T-cell (primary cell): ENCODE data around the gene CCNY. TPM values are rescaled to one million over a fixed set of nuclear protein-coding genes. Genes with fewer than 3 reads are reported as not detected.

Experiments used
- ATAC-seq, 4 experiments: fragments of 200-7000 bp in 3 of 4; fragments of 150-1000 bp in 1 of 4; cut with Tn5 transposase; replicated peaks in 1 of 4; 1 replicate in 3 of 4; 2 replicates in 1 of 4; pipeline ENCODE4 v1.10.0; 2021; ENCODE audit warnings: moderate library complexity in 3 of 4, mild to moderate bottlenecking in 2 of 4, moderate number of reproducible peaks in 1 of 4
- CTCF ChIA-PET, 2 donors: fragments of 300-600 bp; sonication (Branson Sonifier 250); formaldehyde crosslinking; loops; one replicate each; lab custom pipeline; 2022; ENCODE audit warnings: antibody characterized with exemption in 2 of 2; lab: Charles Lee
- POLR2A ChIA-PET, 2 donors: fragments of 300-600 bp; sonication (Branson Sonifier 250); formaldehyde crosslinking; loops; one replicate each; lab custom pipeline; 2022; ENCODE audit warnings: antibody characterized with exemption in 2 of 2; lab: Charles Lee
- DNase-seq, 35 experiments: peaks; one replicate each; pipeline versions ENCODE4 v3.0.0 to v3.0.0-alpha.2; 2013 to 2023
- H3K27ac ChIP-seq: one replicate; pipeline ENCODE4 v1.5.1; 2013; ENCODE audit warnings: low read length
- H3K27me3 ChIP-seq, 2 experiments: replicated peaks in 1 of 2; 1 replicate in 1 of 2; 2 replicates in 1 of 2; pipeline versions ENCODE4 v1.6.1 to v1.7.0; 2013; ENCODE audit warnings: low read length in 1 of 2, mixed read lengths in 1 of 2; ENCODE audit not compliant: control insufficient read depth in 2 of 2, insufficient read depth in 2 of 2; ENCODE audit errors: extremely low read depth in 1 of 2
- H3K36me3 ChIP-seq, 2 donors: 1 replicate in 1 of 2; 2 replicates in 1 of 2; pipeline versions ENCODE4 v1.6.1 to v1.7.0; 2013; ENCODE audit warnings: low read length in 1 of 2; ENCODE audit not compliant: control insufficient read depth in 2 of 2, insufficient read depth in 1 of 2; ENCODE audit errors: extremely low read depth in 1 of 2
- H3K4me1 ChIP-seq, 2 experiments: 1 replicate in 1 of 2; 2 replicates in 1 of 2; pipeline versions ENCODE4 v1.6.1 to v1.7.0; 2013; ENCODE audit warnings: low read length in 2 of 2, mixed read lengths in 1 of 2; ENCODE audit not compliant: insufficient read depth in 2 of 2, control insufficient read depth in 1 of 2; ENCODE audit errors: extremely low read depth in 1 of 2
- H3K4me3 ChIP-seq, 2 donors: 1 replicate in 1 of 2; 2 replicates in 1 of 2; pipeline versions ENCODE4 v1.5.1 to v1.7.0; 2013; ENCODE audit warnings: mild to moderate bottlenecking in 2 of 2, low read length in 1 of 2, moderate library complexity in 1 of 2; ENCODE audit not compliant: control insufficient read depth in 1 of 2; ENCODE audit errors: extremely low read depth in 1 of 2
- H3K9me3 ChIP-seq: 2 replicates; pipeline ENCODE4 v1.7.0; 2013
- H3K27ac Mint-ChIP-seq, 2 donors: one replicate each; pipeline ENCODE4 v1.8.0; 2020 to 2021; ENCODE audit warnings: mild to moderate bottlenecking in 2 of 2, mixed read lengths in 2 of 2
- H3K27me3 Mint-ChIP-seq, 2 donors: one replicate each; pipeline ENCODE4 v1.8.0; 2021 to 2022; ENCODE audit warnings: mixed read lengths in 2 of 2
- H3K36me3 Mint-ChIP-seq: one replicate; pipeline ENCODE4 v1.8.0; 2021; ENCODE audit warnings: mixed read lengths
- H3K4me1 Mint-ChIP-seq, 3 donors: one replicate each; pipeline ENCODE4 v1.8.0; 2020 to 2022; ENCODE audit warnings: mixed read lengths in 3 of 3, mild to moderate bottlenecking in 1 of 3
- H3K4me3 Mint-ChIP-seq, 3 donors: one replicate each; pipeline ENCODE4 v1.8.0; 2020 to 2022; ENCODE audit warnings: mild to moderate bottlenecking in 3 of 3, mixed read lengths in 3 of 3, moderate library complexity in 3 of 3
- H3K9me3 Mint-ChIP-seq, 3 donors: one replicate each; pipeline ENCODE4 v1.8.0; 2020 to 2022; ENCODE audit warnings: mixed read lengths in 3 of 3
- WGBS: methylation state at CpG from one replicate; pipeline ENCODE4 v1.1.5; 2013; ENCODE audit warnings: missing lambda C conversion rate; ENCODE audit not compliant: insufficient coverage; 5-methylcytosine and 5-hydroxymethylcytosine counted together
- total RNA-seq, 35 experiments: library from RNA in 6 of 35; stranded (reverse) in 6 of 35; fragments of 120-200 nt in 1 of 35; gene quantifications; one replicate each; pipeline versions ENCODE4 v1.2.1 to v1.2.4 and lab custom pipeline; 2013 to 2026

CCNY gene
- total RNA-seq, 5 donors from 2014 or later (not counting 1 experiment from before 2014, with no cell fraction given), result 62.5 to 75.2 (median 62.8) TPM

DNA sequence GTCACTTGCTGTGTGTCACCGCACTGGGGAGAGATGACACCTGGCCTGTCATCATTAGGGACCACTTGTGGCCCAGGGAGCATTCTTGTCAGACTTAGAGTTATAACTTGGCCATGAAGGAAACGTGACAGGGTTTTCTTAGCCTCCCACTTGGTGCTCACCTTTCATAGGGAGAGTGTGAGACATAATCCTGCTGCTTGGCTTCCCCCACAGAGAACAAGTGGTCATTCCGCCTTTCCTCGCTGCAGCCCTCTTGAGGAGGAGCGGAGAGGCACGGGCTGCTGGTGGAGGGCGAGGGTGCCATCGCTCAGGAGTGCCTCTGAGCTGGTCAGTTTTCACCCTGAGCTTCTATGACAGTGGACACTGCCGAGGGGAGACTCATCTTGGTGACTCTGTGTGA lies 143.8 kb downstream of the CCNY start:
- no peak for ATAC-seq
- ChIA-PET POLR2A (no interaction called here), CTCF (no interaction called here)
- Histone ChIP-seq H3K27me3 (no peaks in the 10 kb centered on the region), H3K4me1 (peaks cover 0 to 2% of the 10 kb centered on the region in 2 experiments), H3K36me3 (no peaks in the 10 kb centered on the region), H3K27ac (no peak overlapping the region), H3K9me3 (no peaks in the 10 kb centered on the region), H3K4me3 (no peak overlapping the region)
- Mint-ChIP-seq H3K27me3 (no peaks in the 10 kb centered on the region), H3K4me1 (peaks cover 27 to 37% (median 33%) of the 10 kb centered on the region in 3 donors), H3K36me3 (peaks cover 18% of the 10 kb centered on the region), H3K9me3 (no peaks in the 10 kb centered on the region), H3K27ac (peak overlapping the region; percentile 3 to 7), H3K4me3 (no peak overlapping the region)
- 95% methylated on average over 8 of the region's 9 CpGs for WGBS
- DNase-seq, result no peak

DNA sequence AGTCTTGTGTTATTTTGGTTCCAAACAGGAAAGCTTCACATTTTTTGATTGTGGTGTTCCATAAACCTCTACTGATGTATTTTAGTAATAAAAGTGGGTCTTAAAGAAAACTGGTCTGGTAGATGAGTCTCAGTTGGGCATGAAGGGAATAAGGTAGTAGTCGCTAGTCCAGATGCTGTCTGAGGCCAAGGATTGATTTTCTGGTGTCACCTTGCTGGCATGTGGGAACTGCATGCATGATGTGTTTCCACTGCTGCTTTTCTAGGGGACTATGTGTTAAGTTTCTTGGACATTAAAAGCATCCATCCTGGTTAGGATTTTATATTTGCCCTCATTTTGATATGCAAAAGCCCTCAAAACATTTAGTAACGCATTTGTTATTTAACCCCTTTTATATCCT lies 145.1 kb downstream of the CCNY start:
- 100% methylated on average over 2 of the region's 2 CpGs for WGBS
- peaks cover 29 to 43% (median 36%) of the 10 kb centered on the region in 3 donors for H3K4me1 Mint-ChIP-seq
- POLR2A ChIA-PET, result no interaction called here
- H3K27ac ChIP-seq, result no peak overlapping the region
- peaks cover 0 to 4% of the 10 kb centered on the region in 2 donors for H3K36me3 ChIP-seq
- H3K4me1 ChIP-seq, result peaks cover 0 to 2% of the 10 kb centered on the region in 2 experiments
- DNase-seq (no peak), ATAC-seq (no peak)
- no peaks in the 10 kb centered on the region for H3K9me3 ChIP-seq
- no peaks in the 10 kb centered on the region for H3K9me3 Mint-ChIP-seq
- no peaks in the 10 kb centered on the region for H3K27me3 ChIP-seq
- H3K4me3 ChIP-seq, result no peak overlapping the region
- CTCF ChIA-PET, result no interaction called here
- peaks cover 26% of the 10 kb centered on the region for H3K36me3 Mint-ChIP-seq
- H3K27ac Mint-ChIP-seq, result peak overlapping the region in 1 of 2 donors; percentile 1
- H3K4me3 Mint-ChIP-seq, result no peak overlapping the region
- no peaks in the 10 kb centered on the region for H3K27me3 Mint-ChIP-seq

DNA sequence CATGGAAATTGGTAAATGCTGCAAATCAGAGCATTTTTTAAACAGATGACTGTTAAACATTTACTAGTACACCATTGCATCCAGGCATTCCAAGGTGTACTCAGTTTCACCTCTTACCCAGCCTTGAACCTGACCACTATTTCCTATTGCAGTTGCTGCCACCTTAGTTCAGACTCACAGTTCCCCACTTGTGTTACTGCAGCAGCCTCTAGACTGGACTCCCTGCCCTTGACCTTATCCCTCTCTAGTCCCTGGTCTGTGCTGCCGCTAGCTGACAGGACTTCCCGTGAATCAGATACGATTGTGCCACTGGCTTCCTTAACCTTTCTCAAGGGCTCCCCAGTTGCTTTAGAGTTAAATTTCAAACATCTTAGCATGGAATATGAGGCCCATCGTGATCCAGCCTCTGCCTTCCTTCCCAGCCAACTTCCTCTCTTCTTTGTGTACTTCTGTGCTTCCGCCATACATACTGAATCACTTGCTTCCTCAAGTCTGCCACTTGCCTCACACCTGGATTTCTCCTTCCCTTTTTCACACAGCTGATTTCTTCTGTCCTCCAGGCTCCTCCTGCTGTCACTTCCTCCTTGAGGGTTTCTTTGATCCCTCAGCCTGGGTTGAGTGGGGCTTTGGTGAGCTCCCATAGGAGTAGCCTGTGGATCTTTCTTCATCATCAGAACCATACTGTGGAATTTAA lies 150.1 kb downstream of the CCNY start:
- Histone ChIP-seq H3K27me3 (no peaks in the 10 kb centered on the region), H3K4me1 (peaks cover 2 to 3% of the 10 kb centered on the region in 2 experiments), H3K4me3 (no peak overlapping the region), H3K9me3 (no peaks in the 10 kb centered on the region), H3K36me3 (peaks cover 4 to 5% of the 10 kb centered on the region in 2 donors), H3K27ac (no peak overlapping the region)
- Mint-ChIP-seq H3K4me3 (no peak overlapping the region), H3K4me1 (peaks cover 41 to 57% (median 44%) of the 10 kb centered on the region in 3 donors), H3K27ac (peak overlapping the region in 1 of 2 donors; percentile 7), H3K36me3 (peaks cover 51% of the 10 kb centered on the region), H3K9me3 (no peaks in the 10 kb centered on the region), H3K27me3 (no peaks in the 10 kb centered on the region)
- ATAC-seq (no peak), DNase-seq (no peak)
- WGBS, result 91% methylated on average over 4 of the region's 5 CpGs
- ChIA-PET CTCF (no interaction called here), POLR2A (no interaction called here)

DNA sequence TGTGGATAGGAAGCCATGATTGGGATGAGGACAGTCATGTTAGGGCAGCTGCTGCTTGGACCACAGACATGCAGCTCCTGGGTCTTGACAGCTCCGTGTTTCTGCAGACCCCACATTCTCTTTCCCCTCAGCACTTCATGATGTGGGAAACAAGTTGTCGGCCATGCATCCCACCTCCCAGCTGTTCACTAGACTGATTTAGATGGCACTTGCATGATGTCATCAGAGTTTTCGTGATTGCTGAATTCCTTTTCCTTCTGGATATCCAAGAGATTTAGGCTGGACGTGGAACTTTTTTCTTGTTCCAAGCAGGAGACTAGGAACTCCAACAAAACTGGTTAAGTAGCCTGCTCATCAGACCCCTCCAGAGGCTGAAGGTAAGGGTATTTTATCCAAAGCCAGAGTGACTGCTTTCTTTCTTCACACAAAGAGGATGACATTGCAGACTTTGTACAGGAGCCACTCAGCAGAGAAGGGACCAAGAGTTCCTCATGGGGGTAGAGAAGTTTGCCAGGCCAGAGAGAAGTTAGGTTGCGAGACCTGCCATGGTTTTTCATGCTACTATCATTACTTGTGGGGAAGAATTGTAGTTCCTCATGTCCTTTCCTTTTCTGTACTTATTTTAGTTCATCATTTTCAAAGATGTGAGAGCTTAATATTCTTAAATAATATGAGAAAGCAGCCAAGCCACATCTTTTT lies 151.2 kb downstream of the CCNY start:
- ATAC-seq (no peak), DNase-seq (no peak)
- H3K27ac ChIP-seq, result no peak overlapping the region
- H3K27me3 ChIP-seq, result no peaks in the 10 kb centered on the region
- POLR2A ChIA-PET, result no interaction called here
- CTCF ChIA-PET, result no interaction called here
- H3K36me3 ChIP-seq, result peaks cover 4 to 5% of the 10 kb centered on the region in 2 donors
- Mint-ChIP-seq H3K4me3 (no peak overlapping the region), H3K36me3 (peaks cover 57% of the 10 kb centered on the region), H3K9me3 (no peaks in the 10 kb centered on the region), H3K27ac (no peak overlapping the region), H3K4me1 (peaks cover 41 to 54% (median 42%) of the 10 kb centered on the region in 3 donors), H3K27me3 (no peaks in the 10 kb centered on the region)
- WGBS, result 100% methylated on average over 4 of the region's 5 CpGs
- H3K4me3 ChIP-seq, result no peak overlapping the region
- H3K9me3 ChIP-seq, result no peaks in the 10 kb centered on the region
- peaks cover 0 to 3% of the 10 kb centered on the region in 2 experiments for H3K4me1 ChIP-seq

- Histone ChIP-seq H3K4me3 (no peak overlapping the region), H3K4me1 (peaks cover 0 to 3% of the 10 kb centered on the region in 2 experiments), H3K9me3 (no peaks in the 10 kb centered on the region), H3K36me3 (peaks cover 4 to 5% of the 10 kb centered on the region in 2 donors), H3K27me3 (no peaks in the 10 kb centered on the region), H3K27ac (no peak overlapping the region)
- no peak for DNase-seq
- ChIA-PET POLR2A (no interaction called here), CTCF (no interaction called here)
- Mint-ChIP-seq H3K9me3 (no peaks in the 10 kb centered on the region), H3K4me1 (peaks cover 45 to 61% (median 46%) of the 10 kb centered on the region in 3 donors), H3K4me3 (no peak overlapping the region), H3K36me3 (peaks cover 58% of the 10 kb centered on the region), H3K27ac (no peak overlapping the region), H3K27me3 (no peaks in the 10 kb centered on the region)
- no peak for ATAC-seq
- 95% methylated on average over 7 of the region's 9 CpGs for WGBS
Measured at GRCh38 chr10:35488228-35488627, 151.9 kb downstream of the CCNY start.

GRCh38 chr10:35492386-35493195 lies 156.3 kb downstream of the CCNY start:
- no peaks in the 10 kb centered on the region for H3K9me3 Mint-ChIP-seq
- Histone ChIP-seq H3K27ac (no peak overlapping the region), H3K27me3 (no peaks in the 10 kb centered on the region), H3K36me3 (peaks cover 0 to 5% of the 10 kb centered on the region in 2 donors), H3K4me3 (no peak overlapping the region), H3K9me3 (no peaks in the 10 kb centered on the region), H3K4me1 (peaks cover 8 to 11% of the 10 kb centered on the region in 2 experiments)
- H3K4me3 Mint-ChIP-seq, result no peak overlapping the region
- DNase-seq (no peak), ATAC-seq (no peak)
- peak overlapping the region; percentile 22 to 44 for H3K27ac Mint-ChIP-seq
- 100% methylated on average over 1 of the region's 10 CpGs for WGBS
- H3K27me3 Mint-ChIP-seq, result no peaks in the 10 kb centered on the region
- peaks cover 22% of the 10 kb centered on the region for H3K36me3 Mint-ChIP-seq
- ChIA-PET CTCF (interaction anchor here in 1 of 2 donors (0.8 kb wide), 1 partner anchor 36 kb away, joined by 3 read pairs; no protein-coding TSS in a partner anchor), POLR2A (interaction anchor here in 1 of 2 donors (0.7 kb wide), 1 partner anchor 42 kb away, joined by 3 read pairs; no protein-coding TSS in a partner anchor)
- peaks cover 65 to 71% (median 70%) of the 10 kb centered on the region in 3 donors for H3K4me1 Mint-ChIP-seq
